ENCODE results near the gene VGLL4.

GRCh38 chr3:11612515-11613188, 31.1 kb downstream of the VGLL4 start:
- TF ChIP-seq SMAD4 (CRISPR knock-in tag; IDR thresholded peaks at IDR 0.05) (no peak), CTCF (IDR thresholded peaks at IDR 0.05) (no peak), CBFB (CRISPR knock-in tag; IDR thresholded peaks at IDR 0.05; ENCODE audit: low read depth) (no peak), USF2 (CRISPR knock-in tag; IDR thresholded peaks at IDR 0.05) (no peak), ZNF317 (CRISPR knock-in tag; IDR thresholded peaks at IDR 0.05; ENCODE audit: borderline replicate concordance, low read depth) (no peak), RELA (CRISPR knock-in tag; IDR thresholded peaks at IDR 0.05; ENCODE audit: borderline replicate concordance) (no peak), CDX4 (CRISPR knock-in tag; IDR thresholded peaks at IDR 0.05; ENCODE audit: borderline replicate concordance) (no peak)
- TF ChIP-seq, protein P1, sequence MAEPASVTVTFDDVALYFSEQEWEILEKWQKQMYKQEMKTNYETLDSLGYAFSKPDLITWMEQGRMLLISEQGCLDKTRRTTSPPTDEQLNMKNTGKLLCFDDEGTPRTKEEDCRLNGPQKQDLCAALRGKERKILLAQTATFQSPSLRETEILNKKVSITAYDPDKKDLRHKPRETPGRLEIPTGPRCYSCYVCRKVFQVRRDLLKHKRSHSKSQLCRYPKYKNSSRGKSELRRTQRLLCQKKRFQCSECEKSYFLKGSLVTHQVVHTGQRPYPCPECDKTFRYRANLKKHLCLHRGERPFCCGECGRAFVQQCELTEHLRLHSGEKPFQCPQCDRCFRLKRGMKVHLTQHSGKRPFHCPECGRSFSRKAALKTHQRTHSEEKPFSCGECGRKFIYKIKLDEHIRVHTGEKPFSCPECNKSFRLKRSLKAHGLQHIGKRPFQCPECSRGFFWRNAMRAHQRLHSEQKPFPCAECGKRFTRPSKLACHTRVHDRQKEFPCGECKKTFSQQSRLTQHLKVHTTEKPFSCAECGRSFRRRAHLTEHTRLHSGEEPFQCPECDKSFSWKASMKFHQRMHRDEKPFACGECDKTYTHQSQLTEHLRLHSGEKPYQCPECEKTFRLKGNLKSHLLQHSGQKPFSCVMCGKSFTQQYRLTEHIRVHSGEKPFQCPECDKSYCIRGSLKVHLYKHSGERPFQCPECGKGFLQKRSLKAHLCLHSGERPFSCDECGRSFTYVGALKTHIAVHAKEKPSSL (CRISPR knock-in tag; conservative IDR thresholded peaks at IDR 0.05) = no peak

All from WTC11 (cell line).